Mucosa of rectum (tissue), 2 donors: ENCODE measurements around the gene SYNDIG1L.

Experiments
- H3K27ac ChIP-seq, 2 donors: one replicate each; pipeline ENCODE4 v1.7.0; 2013; ENCODE audit warnings: inconsistent platforms in 2 of 2, low read depth in 2 of 2, low read length in 2 of 2
- H3K27me3 ChIP-seq, 2 donors: one replicate each; pipeline ENCODE4 v1.7.0; 2013; ENCODE audit warnings: low read length in 2 of 2; ENCODE audit not compliant: control insufficient read depth in 2 of 2, insufficient read depth in 2 of 2
- H3K36me3 ChIP-seq, 2 donors: one replicate each; pipeline ENCODE4 v1.7.0; 2013; ENCODE audit warnings: low read length in 2 of 2; ENCODE audit not compliant: control insufficient read depth in 2 of 2, insufficient read depth in 2 of 2
- H3K4me1 ChIP-seq, 2 donors: one replicate each; pipeline ENCODE4 v1.7.0; 2013; ENCODE audit warnings: low read length in 2 of 2, mild to moderate bottlenecking in 1 of 2; ENCODE audit not compliant: control insufficient read depth in 2 of 2, insufficient read depth in 2 of 2
- H3K4me3 ChIP-seq, 2 donors: one replicate each; pipeline ENCODE4 v1.7.0; 2013; ENCODE audit warnings: low read length in 2 of 2
- H3K9ac ChIP-seq, 2 donors: one replicate each; pipeline ENCODE4 v1.7.0; 2013; ENCODE audit warnings: low read length in 2 of 2, low read depth in 1 of 2, mild to moderate bottlenecking in 1 of 2
- H3K9me3 ChIP-seq, 2 donors: one replicate each; pipeline ENCODE4 v1.7.0; 2013; ENCODE audit warnings: low read length in 2 of 2; ENCODE audit not compliant: control insufficient read depth in 2 of 2
- donor health status: healthy.
- donor health status: Normal muscosa, but diverticular disease.

The SYNDIG1L gene

DNA sequence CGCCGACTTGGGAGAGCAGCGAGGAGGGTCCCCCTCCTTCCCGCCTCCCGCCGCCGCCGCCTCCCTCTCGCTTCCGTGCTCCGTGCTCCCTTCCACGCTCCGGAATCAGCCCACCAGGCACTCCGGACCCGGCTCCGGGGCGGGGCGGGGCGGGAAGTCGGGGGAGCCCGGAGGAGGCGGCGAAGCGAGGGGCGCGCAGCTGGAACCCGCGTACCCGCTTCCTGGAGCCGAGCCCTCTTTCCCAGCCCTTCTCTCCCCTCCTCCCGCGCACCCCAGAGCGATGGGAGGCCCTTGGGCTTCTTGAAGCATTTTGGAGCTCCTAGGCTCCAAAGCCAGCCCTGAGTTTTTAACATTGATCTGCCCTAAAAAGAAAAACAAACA lies at the start of gene SYNDIG1L:
Gene SYNDIG1L (minus strand): TSS at position 9 of the 381 bp plus-strand sequence. CDS start 16,466 bp downstream, outside the sequence.
- no peaks in the 10 kb centered on the region for H3K9me3 ChIP-seq
- peaks cover 2 to 18% of the 10 kb centered on the region in 2 donors for H3K27me3 ChIP-seq
- no peak within 1 kb of the TSS for H3K9ac ChIP-seq
- H3K36me3 ChIP-seq, result no peaks in the 10 kb centered on the region
- H3K4me1 ChIP-seq, result no peaks in the 10 kb centered on the region
- no peak within 1 kb of the TSS for H3K27ac ChIP-seq
- H3K4me3 ChIP-seq, result no peak within 1 kb of the TSS

DNA sequence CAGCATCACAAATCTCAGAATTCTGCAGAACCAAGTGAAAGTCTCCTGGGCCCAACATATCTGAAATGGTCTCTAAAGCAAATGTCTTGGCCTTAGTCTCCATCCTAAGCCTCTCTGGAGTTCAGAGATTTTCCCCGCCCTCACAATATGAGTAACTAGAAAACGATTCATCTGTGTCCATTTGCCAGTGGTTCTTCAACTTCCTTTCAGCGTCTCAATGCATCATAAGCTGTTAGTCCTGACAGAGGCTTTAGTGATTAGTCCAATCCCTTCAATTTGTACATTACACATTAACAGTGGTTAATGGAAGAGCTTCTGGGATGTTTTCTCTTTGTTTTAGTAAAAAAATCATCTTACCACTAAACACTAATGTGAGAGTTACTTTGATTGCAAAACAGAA lies 49.7 kb upstream of the SYNDIG1L start:
- no peaks in the 10 kb centered on the region for H3K27me3 ChIP-seq
- H3K9me3 ChIP-seq, result no peaks in the 10 kb centered on the region
- peaks cover 12 to 30% of the 10 kb centered on the region in 2 donors for H3K36me3 ChIP-seq
- no peak overlapping the region for H3K4me3 ChIP-seq
- no peak overlapping the region for H3K9ac ChIP-seq
- no peaks in the 10 kb centered on the region for H3K4me1 ChIP-seq
- H3K27ac ChIP-seq, result no peak overlapping the region

DNA sequence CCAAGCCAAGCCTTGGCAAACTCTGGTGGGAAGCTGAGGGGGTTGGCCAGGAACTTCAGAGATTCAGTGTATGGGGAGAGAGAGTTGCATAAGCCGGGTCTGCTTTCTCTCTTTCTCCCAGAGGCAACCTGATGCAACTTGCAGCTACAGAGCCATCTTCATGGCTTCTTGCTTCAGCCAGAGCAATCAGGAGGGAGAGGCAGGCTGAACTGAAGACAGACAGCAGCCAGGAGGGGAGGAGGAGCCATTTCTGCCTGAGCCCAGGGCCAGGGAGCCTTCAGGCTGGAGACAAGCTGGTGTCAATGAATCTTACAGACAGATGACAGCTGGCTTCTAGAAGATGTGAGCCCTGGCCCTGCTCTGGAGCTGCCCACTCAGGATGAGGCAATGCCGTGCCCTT lies 48.4 kb upstream of the SYNDIG1L start:
- Histone ChIP-seq H3K9me3 (no peaks in the 10 kb centered on the region), H3K9ac (no peak overlapping the region), H3K27me3 (no peaks in the 10 kb centered on the region), H3K4me3 (no peak overlapping the region), H3K36me3 (peaks cover 6 to 21% of the 10 kb centered on the region in 2 donors), H3K27ac (no peak overlapping the region), H3K4me1 (no peaks in the 10 kb centered on the region)

DNA sequence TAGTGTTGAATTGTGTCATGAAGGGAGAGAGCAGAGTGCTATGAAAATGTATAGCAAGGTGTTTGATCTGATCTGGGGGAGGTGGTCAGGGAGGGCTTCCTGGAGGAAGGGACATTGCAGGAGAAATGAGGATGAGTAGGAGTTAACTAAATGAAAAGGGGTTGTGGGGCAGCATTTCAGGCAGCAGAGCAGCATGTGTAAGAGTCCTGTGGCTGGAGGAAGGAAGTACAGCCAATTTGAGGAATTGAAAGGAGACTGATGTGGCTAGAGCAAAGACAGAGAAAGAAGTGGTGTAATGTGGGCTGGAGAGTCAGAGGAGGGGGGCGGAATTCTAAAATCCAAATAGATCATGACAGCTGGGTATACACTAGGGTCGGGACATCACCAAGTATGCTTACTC lies 46.6 kb upstream of the SYNDIG1L start:
- H3K4me3 ChIP-seq, result no peak overlapping the region
- no peak overlapping the region for H3K27ac ChIP-seq
- no peaks in the 10 kb centered on the region for H3K4me1 ChIP-seq
- H3K9ac ChIP-seq, result no peak overlapping the region
- no peaks in the 10 kb centered on the region for H3K9me3 ChIP-seq
- H3K27me3 ChIP-seq, result no peaks in the 10 kb centered on the region
- H3K36me3 ChIP-seq, result peaks cover 6 to 17% of the 10 kb centered on the region in 2 donors

DNA sequence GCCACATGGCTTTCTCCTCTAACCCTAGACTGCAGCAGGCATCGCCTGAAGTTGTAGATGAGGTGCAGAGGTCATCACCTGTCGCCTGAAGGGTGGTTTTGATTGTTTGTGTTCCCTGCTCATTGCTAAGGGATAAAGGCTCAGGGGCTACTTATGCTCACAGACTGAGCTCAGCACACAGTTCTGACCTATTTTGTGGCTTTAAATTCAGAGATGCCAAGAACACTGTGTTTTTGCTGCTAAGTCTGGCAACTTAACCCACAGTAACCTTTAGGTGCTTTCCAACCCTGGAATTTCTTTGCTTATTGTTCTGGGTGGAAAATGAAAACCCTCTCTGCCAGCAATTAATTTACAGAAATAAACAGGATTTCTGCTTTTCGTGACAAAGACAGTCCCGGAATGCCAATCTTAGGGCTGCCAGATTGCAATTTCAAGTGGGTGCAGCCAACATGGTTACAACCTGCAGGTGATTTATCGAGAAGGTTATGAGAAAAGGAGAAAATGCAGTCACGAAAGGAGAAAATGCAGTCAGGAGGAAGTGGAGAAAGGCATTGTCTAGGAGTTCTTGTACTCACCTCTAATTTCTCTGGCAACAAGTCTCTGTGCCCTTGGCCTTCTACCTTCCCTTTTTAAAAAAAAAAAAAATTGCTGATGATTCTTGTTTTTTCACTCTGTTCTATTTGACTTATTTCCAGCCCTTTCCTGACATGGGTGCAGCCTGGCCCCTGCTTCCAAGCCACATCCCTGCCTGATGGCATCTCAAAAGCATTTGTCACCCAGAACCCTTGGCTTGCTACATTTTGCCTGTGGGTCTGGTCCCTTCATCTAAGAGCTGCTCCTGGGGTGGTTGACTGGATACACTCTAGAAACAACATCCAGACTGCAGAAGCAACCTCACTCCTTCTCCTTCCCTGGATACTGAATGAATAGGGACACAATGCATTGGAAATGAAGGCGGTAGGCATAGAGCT lies 43.8 kb upstream of the SYNDIG1L start:
- H3K27ac ChIP-seq, result no peak overlapping the region

DNA sequence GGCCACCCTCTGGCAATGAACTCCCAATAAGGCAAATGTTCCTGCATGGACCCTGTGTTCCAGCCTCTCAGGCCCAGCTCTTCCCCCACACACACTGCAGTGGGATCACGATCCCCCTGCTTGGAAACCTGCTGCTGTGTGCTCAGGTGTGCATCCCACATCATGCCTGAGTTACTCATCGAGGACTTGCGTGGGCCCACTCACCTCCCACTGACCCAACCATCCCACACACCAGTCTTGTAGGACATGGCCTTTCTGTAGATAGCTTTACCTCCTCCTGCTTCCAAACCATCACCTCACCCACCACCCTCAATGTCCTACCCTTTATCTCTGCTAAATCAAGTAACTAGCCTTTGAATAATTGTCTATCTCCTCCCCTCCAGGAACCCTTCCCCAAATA lies 42.5 kb upstream of the SYNDIG1L start:
- H3K4me1 ChIP-seq, result no peaks in the 10 kb centered on the region
- H3K36me3 ChIP-seq, result peaks cover 0 to 5% of the 10 kb centered on the region in 2 donors
- no peak overlapping the region for H3K4me3 ChIP-seq
- no peaks in the 10 kb centered on the region for H3K9me3 ChIP-seq
- H3K27me3 ChIP-seq, result no peaks in the 10 kb centered on the region
- H3K9ac ChIP-seq, result no peak overlapping the region
- H3K27ac ChIP-seq, result no peak overlapping the region

More for the DNA sequence above, 43.8 kb upstream of the SYNDIG1L start:
- peaks cover 6 to 14% of the 10 kb centered on the region in 2 donors for H3K36me3 ChIP-seq
- no peak overlapping the region for H3K9ac ChIP-seq
- no peaks in the 10 kb centered on the region for H3K9me3 ChIP-seq
- H3K27me3 ChIP-seq, result no peaks in the 10 kb centered on the region
- H3K4me3 ChIP-seq, result no peak overlapping the region
- no peaks in the 10 kb centered on the region for H3K4me1 ChIP-seq

DNA sequence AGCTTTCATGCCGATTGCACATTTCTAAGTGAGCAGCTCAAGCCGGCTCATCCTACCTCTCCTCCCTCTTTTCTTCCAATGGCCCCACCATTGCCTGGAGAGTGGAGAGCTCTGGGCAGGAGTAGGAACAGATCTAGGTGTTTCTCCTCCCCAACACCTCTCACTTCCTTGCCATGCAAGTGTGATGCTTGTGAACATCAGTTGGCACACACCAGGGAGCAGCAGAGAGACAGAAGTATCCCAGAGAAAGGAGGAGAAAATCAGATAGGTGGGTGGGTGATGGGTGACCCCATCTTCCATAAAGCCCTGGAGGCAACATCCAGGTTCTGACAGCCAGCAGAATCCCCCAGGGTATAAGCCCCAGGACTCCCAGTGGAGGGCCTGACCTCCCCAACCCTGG lies 39.3 kb upstream of the SYNDIG1L start:
- Histone ChIP-seq H3K4me1 (no peaks in the 10 kb centered on the region), H3K9me3 (no peaks in the 10 kb centered on the region), H3K9ac (no peak overlapping the region), H3K4me3 (no peak overlapping the region), H3K27me3 (no peaks in the 10 kb centered on the region), H3K36me3 (no peaks in the 10 kb centered on the region), H3K27ac (no peak overlapping the region)

DNA sequence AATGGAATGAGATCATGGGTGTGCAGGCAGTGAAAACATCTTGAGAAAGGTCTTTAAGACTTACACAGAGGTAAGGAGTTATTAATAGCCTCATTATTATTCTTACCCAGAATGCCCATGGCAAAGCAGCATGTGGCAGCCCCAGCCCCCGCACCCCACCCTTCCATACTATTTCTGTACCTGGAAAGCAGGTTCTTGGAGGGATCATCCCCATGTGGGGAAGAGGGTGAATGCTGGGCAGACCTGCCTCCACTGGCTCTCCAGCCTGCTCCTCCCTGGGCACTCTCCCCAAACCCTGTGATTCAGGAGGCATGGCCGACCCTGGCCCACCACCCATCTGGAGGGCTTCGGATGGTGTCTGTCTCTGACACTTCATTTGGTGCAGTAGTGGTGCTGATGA lies 38.8 kb upstream of the SYNDIG1L start:
- no peaks in the 10 kb centered on the region for H3K4me1 ChIP-seq
- H3K4me3 ChIP-seq, result no peak overlapping the region
- no peak overlapping the region for H3K27ac ChIP-seq
- no peak overlapping the region for H3K9ac ChIP-seq
- H3K9me3 ChIP-seq, result no peaks in the 10 kb centered on the region
- H3K36me3 ChIP-seq, result no peaks in the 10 kb centered on the region
- no peaks in the 10 kb centered on the region for H3K27me3 ChIP-seq

DNA sequence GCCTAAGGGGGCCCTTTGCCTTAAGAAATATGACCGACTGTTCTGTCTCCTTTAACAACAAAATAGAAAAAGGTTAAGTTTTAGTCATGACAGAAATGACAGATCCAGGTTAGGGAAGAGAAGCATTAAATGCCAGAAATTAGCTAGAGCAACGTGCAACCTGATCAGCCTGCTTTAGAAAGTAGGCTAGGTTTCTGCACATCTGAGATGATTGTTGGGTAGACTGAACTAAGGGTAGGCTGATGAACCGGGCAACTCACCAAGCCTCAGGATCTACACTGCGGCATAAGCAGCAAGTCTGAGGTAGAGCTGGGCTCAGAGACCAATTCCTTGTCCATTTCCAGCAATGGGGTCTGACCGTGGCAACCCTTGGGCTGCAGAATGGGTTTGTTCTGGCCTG lies 37.7 kb upstream of the SYNDIG1L start:
- Histone ChIP-seq H3K27me3 (no peaks in the 10 kb centered on the region), H3K9me3 (no peaks in the 10 kb centered on the region), H3K4me1 (no peaks in the 10 kb centered on the region), H3K9ac (no peak overlapping the region), H3K36me3 (no peaks in the 10 kb centered on the region), H3K4me3 (no peak overlapping the region), H3K27ac (no peak overlapping the region)

DNA sequence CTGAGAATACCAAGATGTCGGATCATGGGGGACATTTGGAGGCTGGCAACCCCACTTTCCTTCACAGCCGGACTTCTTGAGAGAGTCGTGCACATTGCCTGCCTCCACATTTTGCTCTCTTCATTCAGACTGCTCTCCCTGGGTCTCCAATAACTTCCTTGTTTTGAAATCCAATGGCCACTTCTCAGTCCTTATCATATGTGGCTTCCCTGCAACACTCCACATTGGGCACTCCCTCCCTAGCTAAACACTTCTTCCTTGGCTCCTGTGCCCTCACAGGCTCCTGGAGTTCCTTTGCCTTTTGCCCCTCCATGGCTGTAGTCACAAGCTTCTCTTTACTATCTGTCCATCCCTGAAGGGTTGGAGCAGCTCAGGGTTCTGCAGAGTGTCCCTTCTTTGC lies 37.0 kb upstream of the SYNDIG1L start:
- no peak overlapping the region for H3K27ac ChIP-seq

More for the DNA sequence above, 37.0 kb upstream of the SYNDIG1L start:
- Histone ChIP-seq H3K36me3 (no peaks in the 10 kb centered on the region), H3K4me3 (no peak overlapping the region), H3K4me1 (no peaks in the 10 kb centered on the region), H3K9ac (no peak overlapping the region), H3K9me3 (no peaks in the 10 kb centered on the region), H3K27me3 (no peaks in the 10 kb centered on the region)
